NCI-H1694 (cell line): ENCODE data around the gene PNPLA6.
"Not testable (repeated sequence)": the region's sequence is repeated elsewhere in the genome, so short reads cannot be mapped to it uniquely, and the experiment has no call there.

Source experiments
- DNase-seq: peaks from one replicate; lab custom pipeline; 2025; lab: John Stamatoyannopoulos, UW

Gene PNPLA6

GRCh38 chr19:7554990-7555864 is 19.7 kb downstream of the PNPLA6 start:
- DNase-seq = no peak

- no peak for DNase-seq
Observed at GRCh38 chr19:7556696-7557315, 21.3 kb downstream of the PNPLA6 start.

- DNase-seq = no peak
Observed at GRCh38 chr19:7558667-7559066, 23.1 kb downstream of the PNPLA6 start.

GRCh38 chr19:7559102-7559501 is 23.6 kb downstream of the PNPLA6 start:
- no peak for DNase-seq

GRCh38 chr19:7560255-7560654 is 24.7 kb downstream of the PNPLA6 start:
- DNase-seq = no peak

GRCh38 chr19:7561325-7561724 is 25.8 kb downstream of the PNPLA6 start:
- DNase-seq = no peak

GRCh38 chr19:7562646-7563393 is 27.3 kb downstream of the PNPLA6 start:
- DNase-seq = no peak

GRCh38 chr19:7564866-7565265 is 29.3 kb downstream of the PNPLA6 start:
- no peak for DNase-seq

GRCh38 chr19:7565332-7565731 is 29.8 kb downstream of the PNPLA6 start:
- no peak for DNase-seq

- DNase-seq = no peak
Observed at GRCh38 chr19:7570761-7571160, 35.2 kb downstream of the PNPLA6 start.

- no peak for DNase-seq
Observed at GRCh38 chr19:7575434-7576040, 40.0 kb downstream of the PNPLA6 start.

- not testable (repeated sequence) for DNase-seq
Observed at GRCh38 chr19:7577422-7577821, 41.9 kb downstream of the PNPLA6 start.

GRCh38 chr19:7578127-7578526 is 42.6 kb downstream of the PNPLA6 start:
- DNase-seq = no peak

GRCh38 chr19:7579182-7579581 is 43.7 kb downstream of the PNPLA6 start:
- DNase-seq = no peak

GRCh38 chr19:7582446-7582845 is 46.9 kb downstream of the PNPLA6 start:
- DNase-seq = no peak

GRCh38 chr19:7589822-7590221 is 54.3 kb downstream of the PNPLA6 start:
- no peak for DNase-seq

GRCh38 chr19:7590256-7590655 is 54.7 kb downstream of the PNPLA6 start:
- no peak for DNase-seq

GRCh38 chr19:7595466-7596133 is 60.1 kb downstream of the PNPLA6 start, which contains the start of gene CAMSAP3:
CAMSAP3 (plus strand) TSS chr19:7595863; CDS start chr19:7596003, 140 bp downstream.
- peak; percentile 37 for DNase-seq

- no peak for DNase-seq
Observed at GRCh38 chr19:7596211-7596937, 60.9 kb downstream of the PNPLA6 start.

GRCh38 chr19:7597689-7598088 is 62.2 kb downstream of the PNPLA6 start:
- DNase-seq = no peak

- DNase-seq = no peak
Observed at GRCh38 chr19:7598180-7598579, 62.7 kb downstream of the PNPLA6 start.
